WTC11 (cell line): ENCODE results near the gene OR6C2.

ENCODE experiments used
- ELF4 ChIP-seq: sonication (generic); formaldehyde crosslinking; IDR thresholded peaks from 2 replicates; pipeline ENCODE4 v1.8.1; 2022; ENCODE audit warnings: low read depth, mild to moderate bottlenecking, moderate library complexity, missing genetic modification reagents
- FOXJ3 ChIP-seq: sonication (generic); formaldehyde crosslinking; IDR thresholded peaks from 2 replicates; pipeline ENCODE4 v1.9.0; 2021; ENCODE audit warnings: missing genetic modification reagents, mild to moderate bottlenecking, borderline replicate concordance
- TF ChIP-seq, protein P1 (sequence below): fragments of 200-600 bp; IDR thresholded peaks from 2 replicates; pipeline ENCODE4 v1.8.0; 2022; ENCODE audit warnings: antibody characterized with exemption

DNA sequence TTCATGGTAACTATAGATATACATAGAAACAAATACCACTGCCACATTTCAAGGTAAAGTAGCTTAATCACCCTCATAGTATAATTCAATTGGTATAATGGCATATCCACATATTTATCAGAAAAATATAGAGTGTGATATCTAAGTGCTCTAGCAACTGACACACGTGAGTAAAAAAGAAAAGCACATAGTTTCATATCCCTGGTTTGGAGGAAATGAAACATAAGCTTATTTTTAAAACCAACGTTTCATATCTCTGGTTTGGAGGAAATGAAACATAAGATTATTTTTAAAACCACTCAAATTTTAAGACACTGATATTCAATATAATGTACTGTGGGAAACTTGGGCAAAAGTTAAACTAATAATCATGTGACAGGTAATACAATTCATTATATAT, 24.0 kb downstream of the OR6C2 start:
- no peak for TF ChIP-seq FOXJ3 (CRISPR knock-in tag)
- TF ChIP-seq ELF4, result no peak
- TF ChIP-seq, protein P1, sequence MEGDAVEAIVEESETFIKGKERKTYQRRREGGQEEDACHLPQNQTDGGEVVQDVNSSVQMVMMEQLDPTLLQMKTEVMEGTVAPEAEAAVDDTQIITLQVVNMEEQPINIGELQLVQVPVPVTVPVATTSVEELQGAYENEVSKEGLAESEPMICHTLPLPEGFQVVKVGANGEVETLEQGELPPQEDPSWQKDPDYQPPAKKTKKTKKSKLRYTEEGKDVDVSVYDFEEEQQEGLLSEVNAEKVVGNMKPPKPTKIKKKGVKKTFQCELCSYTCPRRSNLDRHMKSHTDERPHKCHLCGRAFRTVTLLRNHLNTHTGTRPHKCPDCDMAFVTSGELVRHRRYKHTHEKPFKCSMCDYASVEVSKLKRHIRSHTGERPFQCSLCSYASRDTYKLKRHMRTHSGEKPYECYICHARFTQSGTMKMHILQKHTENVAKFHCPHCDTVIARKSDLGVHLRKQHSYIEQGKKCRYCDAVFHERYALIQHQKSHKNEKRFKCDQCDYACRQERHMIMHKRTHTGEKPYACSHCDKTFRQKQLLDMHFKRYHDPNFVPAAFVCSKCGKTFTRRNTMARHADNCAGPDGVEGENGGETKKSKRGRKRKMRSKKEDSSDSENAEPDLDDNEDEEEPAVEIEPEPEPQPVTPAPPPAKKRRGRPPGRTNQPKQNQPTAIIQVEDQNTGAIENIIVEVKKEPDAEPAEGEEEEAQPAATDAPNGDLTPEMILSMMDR, result no peak
